ENCODE data around the gene SRSF8. TPM values are rescaled to one million over a fixed set of nuclear protein-coding genes. Genes with fewer than 3 reads are reported as not detected.
A peak's percentile ranks its signal among the peaks of the same experiment; 100 is the strongest.

The SRSF8 gene
- total RNA-seq, 1 donor from 2014 or later: 13.4 TPM

GRCh38 chr11:95074792-95075563 lies 8.3 kb downstream of the SRSF8 start:
- no peaks in the 10 kb centered on the region for H3K36me3 ChIP-seq (ENCODE audit: control insufficient read depth, insufficient read depth, low read length)
- DNase-seq (ENCODE audit: low read depth) (peak; percentile 72), FAIRE-seq (no peak)
- H3K27me3 ChIP-seq (ENCODE audit: control insufficient read depth, insufficient read depth, low read length): no peaks in the 10 kb centered on the region
- TF ChIP-seq, protein P1, sequence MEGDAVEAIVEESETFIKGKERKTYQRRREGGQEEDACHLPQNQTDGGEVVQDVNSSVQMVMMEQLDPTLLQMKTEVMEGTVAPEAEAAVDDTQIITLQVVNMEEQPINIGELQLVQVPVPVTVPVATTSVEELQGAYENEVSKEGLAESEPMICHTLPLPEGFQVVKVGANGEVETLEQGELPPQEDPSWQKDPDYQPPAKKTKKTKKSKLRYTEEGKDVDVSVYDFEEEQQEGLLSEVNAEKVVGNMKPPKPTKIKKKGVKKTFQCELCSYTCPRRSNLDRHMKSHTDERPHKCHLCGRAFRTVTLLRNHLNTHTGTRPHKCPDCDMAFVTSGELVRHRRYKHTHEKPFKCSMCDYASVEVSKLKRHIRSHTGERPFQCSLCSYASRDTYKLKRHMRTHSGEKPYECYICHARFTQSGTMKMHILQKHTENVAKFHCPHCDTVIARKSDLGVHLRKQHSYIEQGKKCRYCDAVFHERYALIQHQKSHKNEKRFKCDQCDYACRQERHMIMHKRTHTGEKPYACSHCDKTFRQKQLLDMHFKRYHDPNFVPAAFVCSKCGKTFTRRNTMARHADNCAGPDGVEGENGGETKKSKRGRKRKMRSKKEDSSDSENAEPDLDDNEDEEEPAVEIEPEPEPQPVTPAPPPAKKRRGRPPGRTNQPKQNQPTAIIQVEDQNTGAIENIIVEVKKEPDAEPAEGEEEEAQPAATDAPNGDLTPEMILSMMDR (IDR thresholded peaks at IDR 0.05; ENCODE audit: insufficient read depth, low read length, severe bottlenecking): no peak
- H3K4me3 ChIP-seq (ENCODE audit: low read depth, low read length): no peak overlapping the region

DNA sequence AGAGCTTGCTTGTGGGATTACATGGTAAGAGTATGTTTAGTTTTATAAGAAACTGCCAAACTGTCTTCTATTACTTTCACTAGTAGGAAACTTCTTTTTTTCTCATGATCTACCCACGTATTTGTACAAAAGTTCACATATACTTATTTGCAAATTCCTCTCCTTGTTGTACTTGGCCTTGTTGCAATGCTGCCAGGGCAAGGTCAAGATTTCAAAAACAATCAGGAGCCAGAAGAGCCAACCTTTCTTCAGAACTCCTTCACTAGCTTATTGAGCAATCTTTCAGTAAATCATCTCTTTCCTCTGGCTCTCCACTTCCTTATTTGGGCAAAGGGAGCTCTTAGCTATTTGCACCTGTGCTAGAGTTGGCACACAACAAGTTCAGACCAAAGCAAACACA lies 9.7 kb downstream of the SRSF8 start:
- Histone ChIP-seq H3K27me3 (ENCODE audit: control insufficient read depth, insufficient read depth, low read length) (no peaks in the 10 kb centered on the region), H3K4me3 (ENCODE audit: low read depth, low read length) (no peak overlapping the region), H3K36me3 (ENCODE audit: control insufficient read depth, insufficient read depth, low read length) (no peaks in the 10 kb centered on the region)
- DNase-seq (ENCODE audit: low read depth) (peak; percentile 74), FAIRE-seq (no peak)
- TF ChIP-seq, protein P1 (IDR thresholded peaks at IDR 0.05; ENCODE audit: insufficient read depth, low read length, severe bottlenecking): no peak

- TF ChIP-seq, protein P1 (IDR thresholded peaks at IDR 0.05; ENCODE audit: insufficient read depth, low read length, severe bottlenecking): no peak
- FAIRE-seq (no peak), DNase-seq (ENCODE audit: low read depth) (no peak)
- Histone ChIP-seq H3K36me3 (ENCODE audit: control insufficient read depth, insufficient read depth, low read length) (no peaks in the 10 kb centered on the region), H3K27me3 (ENCODE audit: control insufficient read depth, insufficient read depth, low read length) (no peaks in the 10 kb centered on the region), H3K4me3 (ENCODE audit: low read depth, low read length) (no peak overlapping the region)
Measured at GRCh38 chr11:95076981-95077380, 10.3 kb downstream of the SRSF8 start.

DNA sequence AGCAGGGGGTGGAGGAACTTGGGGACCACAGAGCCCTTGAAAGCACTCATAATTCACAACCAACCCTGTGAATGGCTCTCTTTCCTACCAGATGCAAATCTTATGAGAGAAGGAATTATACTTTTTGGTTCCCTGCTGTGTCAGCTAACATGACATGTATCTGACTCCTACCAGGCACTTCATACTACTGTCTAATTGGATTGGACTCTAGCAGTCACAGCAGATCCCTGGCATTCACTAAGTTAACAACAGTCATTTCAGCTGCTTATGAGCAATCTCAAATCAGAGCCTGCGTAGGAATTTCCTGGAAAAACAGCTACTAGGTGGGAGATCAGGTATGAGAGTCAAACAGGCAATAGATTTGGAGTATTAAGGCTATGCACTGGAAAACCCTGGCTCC lies 11.8 kb downstream of the SRSF8 start:
- no peaks in the 10 kb centered on the region for H3K36me3 ChIP-seq (ENCODE audit: control insufficient read depth, insufficient read depth, low read length)
- no peak overlapping the region for H3K4me3 ChIP-seq (ENCODE audit: low read depth, low read length)
- FAIRE-seq (no peak), DNase-seq (ENCODE audit: low read depth) (peak; percentile 83)
- TF ChIP-seq, protein P1 (IDR thresholded peaks at IDR 0.05; ENCODE audit: insufficient read depth, low read length, severe bottlenecking): no peak
- H3K27me3 ChIP-seq (ENCODE audit: control insufficient read depth, insufficient read depth, low read length): no peaks in the 10 kb centered on the region

GRCh38 chr11:95081010-95081409 lies 14.3 kb downstream of the SRSF8 start:
- DNase-seq (ENCODE audit: low read depth): no peak
- TF ChIP-seq, protein P1 (IDR thresholded peaks at IDR 0.05; ENCODE audit: insufficient read depth, low read length, severe bottlenecking): no peak
- FAIRE-seq: no peak
- Histone ChIP-seq H3K36me3 (ENCODE audit: control insufficient read depth, insufficient read depth, low read length) (no peaks in the 10 kb centered on the region), H3K27me3 (ENCODE audit: control insufficient read depth, insufficient read depth, low read length) (no peaks in the 10 kb centered on the region), H3K4me3 (ENCODE audit: low read depth, low read length) (no peak overlapping the region)

DNA sequence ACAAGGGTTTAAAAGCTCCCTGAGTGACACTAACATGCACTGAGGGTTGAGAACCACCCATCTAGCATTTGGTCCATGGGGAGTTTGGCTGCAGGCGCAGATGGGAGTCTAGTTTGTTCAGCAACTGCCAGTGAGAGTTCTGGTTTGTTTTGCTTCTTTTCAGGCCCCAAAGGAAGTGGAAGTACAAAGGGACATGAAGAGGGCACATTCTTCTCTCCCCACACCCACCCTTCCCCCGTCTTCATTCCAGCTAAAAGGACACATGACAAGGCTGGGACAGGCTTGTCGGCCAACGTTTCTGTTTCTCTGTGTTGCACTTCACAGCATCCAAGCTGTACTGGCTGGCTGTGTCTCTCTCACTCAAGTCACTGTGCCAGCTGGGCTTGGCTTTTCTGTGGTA lies 14.7 kb downstream of the SRSF8 start:
- Histone ChIP-seq H3K27me3 (ENCODE audit: control insufficient read depth, insufficient read depth, low read length) (no peaks in the 10 kb centered on the region), H3K4me3 (ENCODE audit: low read depth, low read length) (no peak overlapping the region), H3K36me3 (ENCODE audit: control insufficient read depth, insufficient read depth, low read length) (no peaks in the 10 kb centered on the region)
- FAIRE-seq (no peak), DNase-seq (ENCODE audit: low read depth) (no peak)
- TF ChIP-seq, protein P1 (IDR thresholded peaks at IDR 0.05; ENCODE audit: insufficient read depth, low read length, severe bottlenecking): no peak

All from bronchial epithelial cell (primary cell).